Cardiac ventricle fibroblast (primary cell): ENCODE results near the gene RDH8. TPM values are rescaled to one million over a fixed set of nuclear protein-coding genes. Genes with fewer than 3 reads are reported as not detected.

Experiments used
- total RNA-seq: library from RNA; depleted of rRNA; stranded (reverse); fragments of >200 nt; gene quantifications from 2 replicates; pipeline ENCODE4 v1.2.3, GENCODE V29; 2015

The RDH8 gene, protein sequence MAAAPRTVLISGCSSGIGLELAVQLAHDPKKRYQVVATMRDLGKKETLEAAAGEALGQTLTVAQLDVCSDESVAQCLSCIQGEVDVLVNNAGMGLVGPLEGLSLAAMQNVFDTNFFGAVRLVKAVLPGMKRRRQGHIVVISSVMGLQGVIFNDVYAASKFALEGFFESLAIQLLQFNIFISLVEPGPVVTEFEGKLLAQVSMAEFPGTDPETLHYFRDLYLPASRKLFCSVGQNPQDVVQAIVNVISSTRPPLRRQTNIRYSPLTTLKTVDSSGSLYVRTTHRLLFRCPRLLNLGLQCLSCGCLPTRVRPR
- total RNA-seq = not detected in 2 replicates

DNA sequence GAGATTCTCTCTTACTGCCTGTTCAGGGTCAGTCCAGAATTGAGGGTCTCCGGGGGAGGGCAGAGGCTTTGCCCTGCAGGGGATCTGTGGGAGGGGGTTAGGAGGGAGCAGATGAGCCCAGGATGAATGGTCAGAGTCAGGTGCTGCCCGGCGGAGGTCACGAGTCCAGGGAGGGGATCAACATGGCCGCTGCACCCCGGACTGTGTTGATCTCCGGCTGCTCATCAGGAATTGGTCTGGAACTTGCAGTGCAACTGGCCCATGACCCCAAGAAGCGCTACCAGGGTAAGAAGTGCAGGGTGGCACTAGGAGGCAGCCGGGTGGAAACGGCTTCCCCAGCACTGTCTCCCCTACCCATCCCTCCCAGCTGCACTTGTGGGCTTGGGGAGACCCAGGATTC, at the start of gene RDH8:
RDH8 (plus strand) TSS at position 168 of the 400 bp plus-strand sequence; CDS start at position 183, 15 bp downstream.

DNA sequence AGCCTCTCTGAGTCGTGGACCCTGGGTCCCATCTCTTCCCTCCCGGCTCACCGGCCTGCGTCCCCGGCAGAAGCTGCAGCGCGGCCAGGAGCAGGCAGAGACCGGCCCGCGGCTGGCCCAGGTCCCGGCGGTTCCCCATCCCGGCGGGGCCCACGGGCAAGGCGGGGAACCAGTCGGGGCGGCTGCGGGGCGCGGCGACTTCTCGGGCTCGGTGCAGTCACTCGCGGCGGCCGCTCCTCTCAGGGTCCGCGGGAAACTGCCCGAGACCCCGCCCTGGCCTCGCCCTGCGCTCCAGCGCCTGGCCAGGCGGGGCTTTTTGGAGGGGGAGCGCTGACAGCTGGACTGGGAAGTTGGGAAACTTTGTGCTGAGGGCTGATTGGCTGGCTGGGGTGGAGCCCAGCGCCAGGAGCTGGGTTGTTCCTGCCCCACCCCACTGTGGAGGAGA, 3.0 kb upstream of the RDH8 start, which contains the start of gene COL5A3:
COL5A3 (minus strand) TSS at position 258 of the 445 bp plus-strand sequence; CDS start at position 139, 119 bp downstream.

Other genes with a start within 250 kb of the RDH8 start
- 12.7 and 16.9 TPM in 2 replicates for gene ZNF846, start 244.7 kb upstream of the RDH8 start, total RNA-seq
- 20.6 and 21.6 TPM in 2 replicates for gene FBXL12, start 194.4 kb upstream of the RDH8 start, total RNA-seq
- gene UBL5, start 185.6 kb upstream of the RDH8 start, total RNA-seq = 516 and 622 TPM in 2 replicates
- 37.7 and 46.6 TPM in 2 replicates for gene PIN1, start 178.2 kb upstream of the RDH8 start, total RNA-seq
- 14.7 and 18.8 TPM in 2 replicates for gene OLFM2, start 77.0 kb upstream of the RDH8 start, total RNA-seq
- 52.1 and 58.2 TPM in 2 replicates for gene COL5A3, start 3.0 kb upstream of the RDH8 start, total RNA-seq
- gene SHFL, start 72.8 kb downstream of the RDH8 start, total RNA-seq = 24.1 and 33.3 TPM in 2 replicates
- 0.10 TPM in 1 of 2 replicates, not detected in the other for gene ANGPTL6, start 89.2 kb downstream of the RDH8 start, total RNA-seq
- 32.3 and 32.5 TPM in 2 replicates for gene PPAN, start 92.9 kb downstream of the RDH8 start, total RNA-seq
- 5.3 and 6.8 TPM in 2 replicates for gene P2RY11, start 98.2 kb downstream of the RDH8 start, total RNA-seq
- gene EIF3G, start 106.4 kb downstream of the RDH8 start, total RNA-seq = 279 and 285 TPM in 2 replicates
- 32.2 and 32.6 TPM in 2 replicates for gene DNMT1, start 181.5 kb downstream of the RDH8 start, total RNA-seq
- gene S1PR2, start 217.8 kb downstream of the RDH8 start, total RNA-seq = 26.8 and 33.8 TPM in 2 replicates
- gene MRPL4, start 238.7 kb downstream of the RDH8 start, total RNA-seq = 58.3 and 72.3 TPM in 2 replicates